ENCODE results near the gene CDNF.
A peak's percentile ranks its signal among the peaks of the same experiment; 100 is the strongest.

The CDNF gene

GRCh38 chr10:14837757-14838581 lies at the start of gene CDNF, which contains the start of the genes HSPA14 and MSANTD7:
TSS of gene CDNF (minus strand) at chr10:14838037. CDS start at chr10:14837946, 91 bp downstream.
TSS of gene HSPA14 (plus strand) at chr10:14838306. CDS start at chr10:14838403, 97 bp downstream.
TSS of gene MSANTD7 (plus strand) at chr10:14838306. CDS start at chr10:14842285, 3,979 bp downstream.
- H3K36me3 ChIP-seq (ENCODE audit: insufficient read depth, low read length), result peaks cover 21% of the 10 kb centered on the region
- peak within 1 kb of the TSS; percentile 84 for H3K4me3 ChIP-seq (ENCODE audit: low read depth, low read length)
- peaks cover 30% of the 10 kb centered on the region for H3K79me2 ChIP-seq (ENCODE audit: control insufficient read depth, insufficient read depth, low read length, unreplicated experiment)
- no peaks in the 10 kb centered on the region for H3K27me3 ChIP-seq (ENCODE audit: insufficient read depth, low read length)
- peak within 1 kb of the TSS; percentile 93 for H2AFZ ChIP-seq (ENCODE audit: low read length, unreplicated experiment)
- peak within 1 kb of the TSS; percentile 76 for H3K27ac ChIP-seq (ENCODE audit: low read depth, low read length)
- peaks cover 9% of the 10 kb centered on the region for H3K4me1 ChIP-seq (ENCODE audit: control insufficient read depth, insufficient read depth, low read length, unreplicated experiment)

DNA sequence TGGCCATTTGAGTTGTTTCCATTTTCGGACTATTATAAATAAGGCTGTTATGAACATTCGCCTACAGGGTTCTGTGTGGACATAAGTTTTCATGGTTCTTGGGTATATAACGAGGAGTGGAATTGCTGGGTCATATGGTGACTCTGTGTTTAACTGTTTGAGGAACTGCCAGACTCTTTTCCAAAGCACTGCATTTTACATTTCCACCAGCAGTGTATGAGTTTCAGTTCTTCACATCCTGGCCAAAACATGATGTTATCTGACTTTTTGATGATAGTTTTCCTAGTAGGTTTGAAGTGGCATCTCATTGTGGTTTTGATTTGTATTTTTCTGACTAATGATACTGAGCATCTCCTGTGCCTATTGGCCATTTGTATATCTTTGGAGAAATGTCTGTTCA lies 46.2 kb upstream of the CDNF start:
- Histone ChIP-seq H3K36me3 (ENCODE audit: insufficient read depth, low read length) (peaks cover 11% of the 10 kb centered on the region; the same call in 1 of the 2 replicates), H3K79me2 (ENCODE audit: control insufficient read depth, insufficient read depth, low read length, unreplicated experiment) (peaks cover 89% of the 10 kb centered on the region), H2AFZ (ENCODE audit: low read length, unreplicated experiment) (no peak overlapping the region), H3K27me3 (ENCODE audit: insufficient read depth, low read length) (no peaks in the 10 kb centered on the region), H3K4me3 (ENCODE audit: low read depth, low read length) (no peak overlapping the region), H3K27ac (ENCODE audit: low read depth, low read length) (no peak overlapping the region), H3K4me1 (ENCODE audit: control insufficient read depth, insufficient read depth, low read length, unreplicated experiment) (peaks cover 15% of the 10 kb centered on the region)

GRCh38 chr10:14880229-14880628 lies 42.4 kb upstream of the CDNF start:
- Histone ChIP-seq H3K27ac (ENCODE audit: low read depth, low read length) (no peak overlapping the region), H3K27me3 (ENCODE audit: insufficient read depth, low read length) (no peaks in the 10 kb centered on the region), H3K4me3 (ENCODE audit: low read depth, low read length) (peak overlapping the region; percentile 94), H3K36me3 (ENCODE audit: insufficient read depth, low read length) (peaks cover 7% of the 10 kb centered on the region; the same call in 1 of the 2 replicates), H3K79me2 (ENCODE audit: control insufficient read depth, insufficient read depth, low read length, unreplicated experiment) (peaks cover 83% of the 10 kb centered on the region), H2AFZ (ENCODE audit: low read length, unreplicated experiment) (peak overlapping the region; percentile 35), H3K4me1 (ENCODE audit: control insufficient read depth, insufficient read depth, low read length, unreplicated experiment) (peaks cover 32% of the 10 kb centered on the region)

DNA sequence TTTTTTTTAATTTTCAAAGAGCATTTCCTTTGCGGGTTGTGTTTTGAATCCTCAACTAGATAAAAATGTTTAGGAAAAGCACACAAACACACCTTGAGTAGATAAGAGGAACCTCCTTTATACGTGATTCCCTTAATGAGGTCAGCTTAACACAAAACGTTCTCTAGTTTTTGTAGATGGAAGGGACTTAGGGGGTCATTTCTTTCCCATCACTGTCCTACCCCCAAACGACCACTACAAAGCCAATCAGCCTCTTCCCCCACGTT lies 42.0 kb upstream of the CDNF start:
- Histone ChIP-seq H3K27ac (ENCODE audit: low read depth, low read length) (no peak overlapping the region), H2AFZ (ENCODE audit: low read length, unreplicated experiment) (peak overlapping the region; percentile 35)

GRCh38 chr10:14879124-14879927 lies 41.5 kb upstream of the CDNF start:
- H3K27me3 ChIP-seq (ENCODE audit: insufficient read depth, low read length), result no peaks in the 10 kb centered on the region
- peaks cover 41% of the 10 kb centered on the region for H3K4me1 ChIP-seq (ENCODE audit: control insufficient read depth, insufficient read depth, low read length, unreplicated experiment)
- peak overlapping the region; percentile 94 for H3K4me3 ChIP-seq (ENCODE audit: low read depth, low read length)
- H3K27ac ChIP-seq (ENCODE audit: low read depth, low read length), result peak overlapping the region; percentile 91
- peaks cover 80% of the 10 kb centered on the region for H3K79me2 ChIP-seq (ENCODE audit: control insufficient read depth, insufficient read depth, low read length, unreplicated experiment)
- H3K36me3 ChIP-seq (ENCODE audit: insufficient read depth, low read length), result peaks cover 7% of the 10 kb centered on the region; the same call in 1 of the 2 replicates
- H2AFZ ChIP-seq (ENCODE audit: low read length, unreplicated experiment), result peak overlapping the region; percentile 80

More for the DNA sequence above, 42.0 kb upstream of the CDNF start:
- Histone ChIP-seq H3K4me3 (ENCODE audit: low read depth, low read length) (peak overlapping the region; percentile 94), H3K79me2 (ENCODE audit: control insufficient read depth, insufficient read depth, low read length, unreplicated experiment) (peaks cover 82% of the 10 kb centered on the region), H3K36me3 (ENCODE audit: insufficient read depth, low read length) (peaks cover 7% of the 10 kb centered on the region; the same call in 1 of the 2 replicates), H3K27me3 (ENCODE audit: insufficient read depth, low read length) (no peaks in the 10 kb centered on the region), H3K4me1 (ENCODE audit: control insufficient read depth, insufficient read depth, low read length, unreplicated experiment) (peaks cover 36% of the 10 kb centered on the region)

DNA sequence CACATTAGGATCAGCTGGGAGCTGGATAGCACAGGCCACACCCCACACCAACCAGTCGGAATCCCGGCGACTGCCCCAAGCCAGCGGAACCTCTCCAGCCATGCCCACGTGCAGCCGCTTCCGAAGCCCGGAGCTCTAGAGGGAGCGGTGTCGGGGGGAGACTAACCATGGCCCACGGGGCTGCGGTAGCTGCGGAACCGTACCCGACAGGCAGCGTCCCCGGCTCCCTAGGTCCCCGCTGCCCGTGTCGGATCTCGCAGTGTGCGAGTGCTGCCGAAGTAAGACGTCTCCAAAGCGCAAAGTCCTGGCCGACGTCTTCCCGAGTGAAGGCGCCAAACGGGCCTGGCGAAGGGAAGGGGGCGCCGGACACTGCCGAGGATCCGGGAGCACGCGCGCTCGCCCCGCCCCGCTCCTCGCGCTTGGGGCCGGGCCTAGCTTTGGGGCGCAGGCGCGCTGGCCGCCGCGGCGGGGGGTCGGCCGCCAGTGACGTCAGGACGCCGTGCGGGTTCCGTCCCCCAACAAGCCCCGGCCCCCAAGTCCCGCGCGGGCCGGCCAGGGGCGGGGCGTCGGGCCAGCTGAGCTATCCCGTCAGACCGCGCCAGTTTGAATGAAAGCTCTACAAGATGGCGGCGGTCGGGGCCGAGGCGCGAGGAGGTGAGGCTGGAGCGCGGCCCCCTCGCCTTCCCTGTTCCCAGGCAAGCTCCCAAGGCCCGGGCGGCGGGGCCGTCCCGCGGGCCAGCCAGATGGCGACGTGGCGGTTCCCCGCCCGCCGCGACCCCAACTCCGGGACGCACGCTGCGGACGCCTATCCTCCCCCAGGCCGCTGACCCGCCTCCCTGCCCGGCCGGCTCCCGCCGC lies 40.7 kb upstream of the CDNF start, which contains the start of gene SUV39H2:
Gene SUV39H2 (plus strand): TSS at position 601 of the 858 bp plus-strand sequence. CDS start 23 bp downstream, at position 624.
- peak within 1 kb of the TSS; percentile 91 for H3K27ac ChIP-seq (ENCODE audit: low read depth, low read length)
- peaks cover 73% of the 10 kb centered on the region for H3K79me2 ChIP-seq (ENCODE audit: control insufficient read depth, insufficient read depth, low read length, unreplicated experiment)

DNA sequence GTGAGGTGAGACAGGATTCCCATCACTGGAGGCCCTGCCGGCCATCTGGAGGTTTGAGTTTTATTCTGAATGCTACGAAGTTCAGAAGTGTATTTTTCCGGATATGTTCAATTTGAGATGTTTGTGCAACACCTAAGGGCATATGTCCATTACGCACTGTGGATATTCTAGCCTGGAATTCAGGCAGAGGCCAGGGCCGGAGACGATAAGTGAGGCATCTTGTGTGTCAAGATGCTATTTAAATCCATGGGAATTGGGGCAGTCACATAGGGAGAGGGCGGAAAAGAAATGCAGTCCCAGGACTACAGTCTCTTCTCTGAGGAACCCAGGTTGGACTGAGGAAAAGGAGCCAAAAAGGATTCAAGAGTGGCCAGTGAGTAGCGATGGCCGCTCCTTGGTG lies 38.9 kb upstream of the CDNF start:
- Histone ChIP-seq H3K79me2 (ENCODE audit: control insufficient read depth, insufficient read depth, low read length, unreplicated experiment) (peaks cover 60% of the 10 kb centered on the region), H3K27ac (ENCODE audit: low read depth, low read length) (0 out of 2 replicates have a peak overlapping the region, but pooled peaks have one; percentile 91), H3K4me3 (ENCODE audit: low read depth, low read length) (peak overlapping the region; percentile 94)

More for the DNA sequence above, 40.7 kb upstream of the CDNF start, which contains the start of gene SUV39H2:
- Histone ChIP-seq H3K4me1 (ENCODE audit: control insufficient read depth, insufficient read depth, low read length, unreplicated experiment) (peaks cover 47% of the 10 kb centered on the region), H2AFZ (ENCODE audit: low read length, unreplicated experiment) (peak within 1 kb of the TSS; percentile 93), H3K4me3 (ENCODE audit: low read depth, low read length) (peak within 1 kb of the TSS; percentile 94), H3K36me3 (ENCODE audit: insufficient read depth, low read length) (peaks cover 4% of the 10 kb centered on the region; the same call in 1 of the 2 replicates), H3K27me3 (ENCODE audit: insufficient read depth, low read length) (no peaks in the 10 kb centered on the region)

DNA sequence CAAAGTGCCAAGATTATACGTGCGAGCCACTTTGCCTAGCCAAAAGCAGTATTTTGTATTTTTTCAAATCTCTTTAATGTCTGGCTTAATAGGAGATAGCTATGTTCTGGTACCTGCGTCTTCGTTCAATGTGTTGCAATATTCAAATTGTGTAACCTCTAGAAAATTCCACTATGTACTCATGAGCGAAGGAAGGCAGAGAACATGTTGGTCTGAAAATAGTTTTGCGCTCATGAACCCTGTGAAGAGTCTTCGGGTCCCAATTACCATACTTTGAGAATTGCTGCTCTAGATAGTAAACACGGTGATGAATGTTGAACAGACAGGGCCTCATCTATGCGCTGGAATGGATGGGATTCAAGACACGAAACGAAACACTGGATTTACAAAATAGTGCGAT lies 38.1 kb upstream of the CDNF start:
- H3K36me3 ChIP-seq (ENCODE audit: insufficient read depth, low read length), result peaks cover 5% of the 10 kb centered on the region; the same call in 1 of the 2 replicates
- peaks cover 55% of the 10 kb centered on the region for H3K4me1 ChIP-seq (ENCODE audit: control insufficient read depth, insufficient read depth, low read length, unreplicated experiment)
- no peak overlapping the region for H3K27ac ChIP-seq (ENCODE audit: low read depth, low read length)
- H3K27me3 ChIP-seq (ENCODE audit: insufficient read depth, low read length), result no peaks in the 10 kb centered on the region
- H2AFZ ChIP-seq (ENCODE audit: low read length, unreplicated experiment), result no peak overlapping the region
- H3K79me2 ChIP-seq (ENCODE audit: control insufficient read depth, insufficient read depth, low read length, unreplicated experiment), result peaks cover 51% of the 10 kb centered on the region
- no peak overlapping the region; the same call in 1 of the 2 replicates for H3K4me3 ChIP-seq (ENCODE audit: low read depth, low read length)

More for the DNA sequence above, 38.9 kb upstream of the CDNF start:
- no peaks in the 10 kb centered on the region for H3K27me3 ChIP-seq (ENCODE audit: insufficient read depth, low read length)
- peaks cover 2% of the 10 kb centered on the region; the same call in 1 of the 2 replicates for H3K36me3 ChIP-seq (ENCODE audit: insufficient read depth, low read length)
- peaks cover 60% of the 10 kb centered on the region for H3K4me1 ChIP-seq (ENCODE audit: control insufficient read depth, insufficient read depth, low read length, unreplicated experiment)
- no peak overlapping the region for H2AFZ ChIP-seq (ENCODE audit: low read length, unreplicated experiment)

GRCh38 chr10:14873090-14873760 lies 35.4 kb upstream of the CDNF start:
- Histone ChIP-seq H3K79me2 (ENCODE audit: control insufficient read depth, insufficient read depth, low read length, unreplicated experiment) (peaks cover 30% of the 10 kb centered on the region), H3K4me1 (ENCODE audit: control insufficient read depth, insufficient read depth, low read length, unreplicated experiment) (peaks cover 46% of the 10 kb centered on the region), H3K27me3 (ENCODE audit: insufficient read depth, low read length) (no peaks in the 10 kb centered on the region), H2AFZ (ENCODE audit: low read length, unreplicated experiment) (no peak overlapping the region), H3K4me3 (ENCODE audit: low read depth, low read length) (0 out of 2 replicates have a peak overlapping the region, but pooled peaks have one; percentile 9), H3K27ac (ENCODE audit: low read depth, low read length) (peak overlapping the region; percentile 54), H3K36me3 (ENCODE audit: insufficient read depth, low read length) (peaks cover 16% of the 10 kb centered on the region)

Measured in ACC112 (cell line).